ENCODE measurements around the gene ZSWIM6.

The ZSWIM6 gene

DNA sequence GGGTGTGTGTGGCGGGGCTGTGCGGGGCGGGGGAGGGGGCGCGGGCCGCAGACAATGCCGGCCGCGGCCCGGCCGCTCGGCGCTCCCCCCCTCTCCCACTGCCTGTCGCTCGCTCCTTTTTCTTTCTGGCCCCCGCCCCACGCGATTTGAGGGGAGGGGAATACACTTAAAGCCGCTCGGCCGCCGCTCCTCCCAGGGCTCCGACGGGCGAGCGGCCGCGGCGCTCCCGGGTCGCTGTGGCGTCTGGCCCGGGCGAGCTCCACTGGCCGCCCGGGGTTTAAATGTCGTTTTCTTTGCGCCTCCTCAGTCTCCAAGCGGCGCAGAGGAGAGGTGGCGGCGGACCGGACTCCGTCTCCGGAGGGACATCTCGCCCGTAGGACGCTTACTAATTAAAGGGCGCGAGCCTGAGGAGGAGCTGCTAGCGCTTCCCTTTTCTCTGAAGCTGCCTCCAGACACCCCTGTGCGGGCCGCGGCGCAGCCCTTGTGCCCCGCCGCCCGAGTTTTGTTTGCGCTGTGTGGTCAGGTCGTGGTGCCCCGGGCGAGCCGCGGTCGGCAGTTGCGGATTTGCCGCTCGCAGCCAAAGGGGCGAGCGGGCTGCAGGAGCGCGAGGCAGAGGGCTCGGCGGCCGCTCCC lies 1.4 kb downstream of the ZSWIM6 start:
- DNase-seq = peak; percentile 72

DNA sequence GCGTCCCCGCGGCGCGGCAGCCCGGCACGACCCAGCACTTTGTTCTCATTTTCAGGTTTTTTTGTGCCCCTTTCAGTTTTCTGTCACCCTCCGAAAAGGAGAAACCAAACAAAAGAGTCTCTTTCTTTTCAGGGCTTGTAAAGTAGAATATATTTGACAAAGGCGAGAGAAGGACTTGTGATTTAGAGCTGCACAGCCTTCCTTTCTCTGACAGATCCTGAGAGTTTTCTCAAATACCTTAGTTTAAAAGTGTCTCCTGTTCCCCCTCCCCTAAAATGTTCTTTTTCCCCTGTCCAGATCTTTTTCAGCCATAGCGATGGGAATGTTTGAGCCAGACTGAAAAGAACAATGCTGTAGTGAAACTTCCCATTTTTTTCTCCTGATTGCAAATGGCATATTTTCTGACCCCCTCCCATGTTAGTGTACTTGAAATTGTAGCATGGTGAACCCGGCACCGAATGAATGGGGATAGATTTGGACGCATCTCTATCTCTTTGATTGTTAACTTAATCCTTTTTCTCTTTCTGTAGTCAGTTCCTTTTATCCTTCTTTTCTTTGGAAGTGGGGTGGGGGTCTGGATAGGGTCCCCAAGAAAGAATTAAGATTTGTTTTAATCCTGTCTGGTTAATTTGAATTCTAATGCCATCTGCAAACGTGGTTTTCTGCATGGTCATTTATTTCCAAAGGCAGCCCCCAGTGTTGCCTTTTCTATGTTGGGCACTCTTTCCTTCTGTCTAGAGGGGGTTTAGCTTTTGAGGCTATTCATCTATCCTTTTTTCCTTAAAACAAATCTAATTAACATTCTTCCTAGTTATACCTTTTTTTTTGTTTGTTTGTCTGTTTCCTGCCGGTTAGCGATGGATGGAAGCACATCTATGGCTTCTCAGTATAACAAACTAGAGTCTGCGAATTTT lies 2.2 kb downstream of the ZSWIM6 start:
- peak; percentile 41 for DNase-seq

DNA sequence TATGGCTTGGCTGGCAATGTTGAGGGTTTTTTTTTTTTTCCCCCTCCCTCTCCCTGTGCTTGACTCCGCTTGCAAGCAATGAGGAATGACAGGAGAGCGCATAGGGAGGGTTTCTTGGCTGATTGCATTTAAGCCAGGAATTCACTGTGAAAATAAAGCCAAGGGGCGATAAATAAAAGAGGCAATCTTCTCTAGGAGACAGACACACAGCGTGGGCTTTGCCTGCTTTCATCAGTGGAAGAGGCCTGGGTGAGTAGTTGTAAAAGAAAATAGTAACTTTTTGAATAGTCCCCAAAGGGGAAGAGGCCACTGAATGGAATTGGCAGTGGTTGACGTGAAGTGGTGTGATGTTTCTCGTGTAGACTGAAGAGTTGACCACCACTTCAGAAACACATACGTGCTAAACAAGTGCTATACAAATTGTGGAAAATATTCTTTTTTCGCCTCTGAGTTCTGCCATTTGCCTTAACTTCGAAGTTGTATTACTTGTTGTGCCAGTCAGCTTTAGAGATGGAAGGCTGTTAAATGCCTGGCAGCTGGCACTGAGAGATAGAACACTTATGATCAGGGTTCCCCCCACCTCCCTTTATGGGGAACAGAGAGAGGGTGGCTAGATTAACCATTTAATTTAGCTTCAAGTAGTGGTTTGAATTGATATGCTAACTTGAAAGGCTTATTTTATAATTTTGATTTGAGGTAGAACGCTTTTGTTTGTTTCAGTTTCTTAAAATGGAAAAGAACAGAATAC lies 3.0 kb downstream of the ZSWIM6 start:
- peak; percentile 17 for DNase-seq

DNA sequence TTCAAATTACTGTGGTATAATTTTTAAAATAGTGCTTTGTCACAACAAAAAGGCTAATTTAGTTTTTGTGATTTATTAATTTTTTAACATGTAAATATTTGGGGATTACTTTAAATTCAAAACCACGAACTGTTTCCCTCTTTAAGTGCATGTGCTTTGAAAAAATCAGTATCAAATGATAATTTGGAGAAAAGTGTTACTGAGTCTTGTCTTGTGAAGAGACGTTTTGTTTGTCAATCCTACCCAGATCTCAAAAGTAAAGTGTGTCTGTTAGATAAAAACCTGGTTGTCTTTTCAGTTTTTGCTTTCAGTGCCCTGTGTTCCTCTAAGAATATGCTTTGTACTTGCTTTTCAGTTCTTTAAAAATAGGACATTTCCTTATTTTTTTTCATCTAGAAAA lies 7.7 kb downstream of the ZSWIM6 start:
- DNase-seq = peak; percentile 19

DNA sequence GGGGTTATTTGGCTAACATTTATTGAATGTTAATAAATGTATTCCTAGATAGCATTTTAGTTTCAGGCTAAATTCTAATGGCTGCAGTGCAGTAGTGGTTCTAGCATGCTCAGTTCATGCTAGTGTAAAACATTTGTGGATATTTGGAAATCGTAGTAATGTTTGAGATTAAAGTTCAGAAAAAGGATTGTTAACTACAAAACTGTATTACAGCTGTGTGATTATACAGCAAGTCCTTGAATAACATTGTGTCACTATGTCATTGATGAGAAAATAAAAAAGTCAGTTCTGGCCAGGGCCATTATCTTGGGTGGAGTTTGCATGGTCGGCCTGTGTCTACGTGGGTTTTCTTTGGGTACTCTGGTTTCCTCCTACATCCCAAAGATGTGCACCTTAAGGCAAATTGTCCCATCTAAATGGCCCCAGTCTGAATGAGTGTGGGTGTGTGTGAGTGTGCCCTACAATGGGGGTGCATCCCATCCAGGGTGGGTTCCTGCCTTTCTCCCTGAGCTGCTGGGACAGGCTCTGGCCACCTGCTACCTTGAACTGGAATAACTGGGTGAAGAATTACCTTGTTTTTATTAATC lies 8.8 kb downstream of the ZSWIM6 start:
- DNase-seq = no peak

DNA sequence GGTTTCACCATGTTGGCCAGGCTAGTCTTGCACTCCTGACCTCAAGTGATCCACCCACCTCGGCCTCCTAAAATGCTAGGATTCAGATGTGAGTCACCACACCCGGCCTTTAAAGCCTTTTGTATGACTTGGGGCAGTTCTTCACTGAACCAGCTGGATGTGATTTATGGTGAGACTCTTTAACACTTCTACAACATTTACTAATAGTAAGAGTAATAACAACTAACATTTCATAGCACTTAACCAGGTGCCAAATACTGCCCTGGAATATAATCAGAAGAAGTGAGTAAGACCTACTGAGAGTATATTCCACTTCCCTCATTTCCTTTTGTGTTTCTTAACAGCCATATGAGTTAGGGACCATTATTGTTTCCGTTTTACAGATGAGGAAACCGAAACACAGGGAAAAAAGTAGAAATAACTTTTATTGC lies 10.0 kb downstream of the ZSWIM6 start:
- DNase-seq = no peak

DNA sequence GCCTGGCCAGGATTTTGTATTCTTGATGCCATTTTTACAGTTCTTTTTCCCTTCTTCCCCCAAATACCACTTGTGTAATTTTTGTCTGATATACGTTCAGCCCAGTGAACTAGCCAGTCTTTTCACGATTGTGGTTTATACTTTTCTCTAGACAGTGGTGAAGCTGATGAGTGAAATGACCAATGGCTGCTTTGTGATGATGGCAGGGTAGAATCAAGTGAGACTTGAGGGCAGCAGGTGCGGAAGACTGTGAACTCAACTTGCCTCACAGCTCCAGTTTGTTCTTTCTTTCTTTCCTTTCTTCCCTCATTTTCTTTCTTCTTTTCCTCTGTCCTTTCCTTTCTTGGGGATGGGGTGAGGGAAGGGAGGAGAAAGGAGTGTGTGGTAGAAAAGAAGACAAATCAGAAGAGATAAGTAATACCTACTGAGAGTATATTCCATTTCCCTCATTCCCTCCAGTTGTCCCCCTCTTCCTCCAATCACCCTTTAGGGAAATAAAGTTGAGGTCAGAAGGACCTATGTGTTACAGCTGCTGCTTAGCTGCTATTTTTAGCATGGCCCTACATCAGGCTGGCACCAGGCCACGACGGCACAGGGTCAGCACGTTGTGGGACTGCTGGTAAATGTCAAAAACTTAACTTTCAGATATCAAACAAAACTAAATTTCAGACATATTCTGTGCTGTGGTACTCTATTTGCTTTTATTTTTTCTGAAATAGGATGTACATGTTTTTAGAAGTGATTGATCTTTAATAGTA lies 12.3 kb downstream of the ZSWIM6 start:
- DNase-seq = no peak

DNA sequence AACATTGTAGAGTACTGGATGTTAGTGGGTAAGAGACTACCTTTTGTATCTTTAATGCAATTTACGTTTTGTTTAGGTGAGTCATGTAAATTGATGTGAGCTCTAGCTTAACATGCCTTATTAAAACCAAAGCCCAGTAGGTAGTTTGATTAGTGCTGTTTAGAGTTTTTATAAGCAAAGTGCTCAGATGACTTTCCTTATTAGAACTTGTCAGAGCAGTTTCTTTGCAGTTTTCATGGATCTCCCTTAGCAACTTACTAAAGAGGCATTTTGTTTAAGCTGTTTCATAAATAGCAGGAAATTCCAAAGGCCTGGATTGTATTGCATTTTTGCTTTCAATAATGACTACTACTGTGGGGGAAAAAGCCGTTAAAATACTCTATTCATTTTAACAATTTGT lies 14.5 kb downstream of the ZSWIM6 start:
- DNase-seq = no peak

DNA sequence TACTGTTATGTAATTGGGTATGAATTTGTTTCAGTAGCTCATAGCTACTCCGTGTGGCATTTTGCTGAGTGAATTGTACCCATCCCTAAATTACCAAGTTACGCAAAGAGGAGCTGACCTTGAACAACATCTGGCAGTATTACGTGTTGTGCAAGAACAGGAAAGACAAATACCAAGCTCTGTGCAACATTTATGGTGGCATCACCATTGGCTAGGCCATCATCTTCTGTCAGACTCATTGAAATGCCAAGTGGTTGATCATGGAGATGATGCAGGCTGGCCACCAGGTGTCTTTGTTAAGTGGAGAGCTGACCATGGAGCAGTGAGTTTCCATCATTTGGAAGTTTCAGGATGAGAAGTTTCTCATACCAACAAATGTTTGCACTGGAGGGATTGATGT lies 15.0 kb downstream of the ZSWIM6 start:
- DNase-seq = no peak

DNA sequence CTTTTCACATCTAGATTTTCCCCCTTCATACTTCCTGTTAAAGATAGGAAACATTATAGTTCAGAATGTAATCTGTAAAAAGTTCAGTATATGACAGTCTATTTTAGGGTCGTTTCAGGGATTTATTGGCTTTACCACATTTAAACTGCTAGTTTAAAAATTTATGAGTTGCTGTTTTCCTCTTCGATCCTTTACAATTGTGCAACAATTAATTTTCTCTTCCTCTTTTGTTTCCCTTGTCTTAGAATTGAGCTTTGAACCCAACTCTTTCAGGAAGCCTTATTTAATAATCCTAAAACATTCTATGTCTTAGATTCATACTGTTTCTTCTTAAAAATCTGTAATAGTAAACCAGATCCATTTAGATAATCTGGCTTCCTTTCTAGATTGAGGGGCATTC lies 16.4 kb downstream of the ZSWIM6 start:
- DNase-seq = no peak

DNA sequence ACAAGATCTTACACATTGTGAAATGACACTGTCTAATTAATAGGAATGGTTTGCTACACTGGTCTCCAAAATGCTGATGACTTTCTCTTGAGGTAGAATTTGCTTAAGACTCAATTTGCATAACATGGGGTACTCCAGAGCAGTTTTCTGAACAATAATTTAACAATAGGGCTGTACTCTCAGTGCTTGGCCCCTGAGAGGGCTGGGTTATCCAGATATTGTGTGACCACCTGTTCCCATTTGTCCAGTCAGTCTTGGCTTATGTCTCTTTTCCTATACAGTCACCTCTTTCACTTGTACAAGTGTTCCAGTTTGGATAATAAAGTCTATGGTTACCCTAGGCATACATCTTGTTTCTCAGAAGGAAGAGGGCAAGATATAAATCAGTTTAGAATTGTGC lies 17.9 kb downstream of the ZSWIM6 start:
- DNase-seq = no peak

DNA sequence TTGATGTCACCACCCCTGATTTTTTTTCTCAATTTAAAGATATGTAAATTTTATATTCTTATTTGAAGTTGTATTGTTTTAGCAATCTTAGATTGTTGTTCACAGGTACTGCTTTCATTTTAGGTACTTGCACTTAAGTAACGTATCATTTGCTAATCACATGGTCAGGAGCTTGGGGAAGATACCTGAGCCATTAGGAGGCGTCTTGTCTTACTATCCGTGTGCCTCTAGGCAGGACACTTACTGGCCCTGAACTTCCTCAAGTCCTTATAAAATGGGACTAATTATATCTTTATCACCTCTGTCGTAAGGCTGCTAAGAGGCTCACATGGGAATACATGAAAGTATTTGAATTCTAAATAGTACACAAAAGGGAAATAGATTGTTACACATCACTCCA lies 18.5 kb downstream of the ZSWIM6 start:
- DNase-seq = no peak

DNA sequence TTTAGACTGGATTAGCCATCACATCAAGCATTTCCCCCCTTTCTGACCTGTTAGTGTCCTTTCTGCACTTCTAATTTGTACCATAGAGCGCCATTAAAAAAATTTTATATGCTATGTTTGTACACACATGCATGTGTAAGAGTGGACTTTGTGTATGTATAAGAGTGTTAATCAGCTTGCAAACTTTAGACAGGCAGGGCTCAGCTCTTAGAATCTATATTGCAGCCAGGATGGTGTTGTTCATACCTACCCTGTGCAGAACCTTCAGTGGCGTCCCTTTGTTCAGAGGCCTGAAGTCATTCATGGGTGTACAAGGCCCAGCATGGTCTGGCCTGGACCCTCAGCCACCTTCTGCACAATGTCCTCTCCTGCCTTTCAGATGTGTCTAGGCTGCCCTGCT lies 19.7 kb downstream of the ZSWIM6 start:
- no peak for DNase-seq

DNA sequence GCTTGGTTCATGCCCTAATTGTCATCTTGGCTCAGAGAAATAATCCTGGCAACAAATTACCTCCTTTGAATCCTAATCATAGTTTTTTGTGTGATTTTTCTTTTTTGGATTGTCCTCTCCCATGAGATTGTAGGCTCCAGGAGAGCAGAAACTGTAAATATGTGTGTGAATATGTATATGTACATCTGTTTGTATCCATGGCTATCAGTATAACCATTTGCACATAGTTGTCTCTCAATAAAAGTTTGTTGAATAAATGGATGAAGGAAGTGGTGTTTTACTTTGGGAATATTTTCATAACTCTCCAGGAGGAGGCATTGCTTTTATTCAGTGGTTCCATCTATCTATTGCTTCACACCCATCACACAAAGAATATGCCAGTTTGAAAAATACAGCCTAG lies 20.1 kb downstream of the ZSWIM6 start:
- no peak for DNase-seq

DNA sequence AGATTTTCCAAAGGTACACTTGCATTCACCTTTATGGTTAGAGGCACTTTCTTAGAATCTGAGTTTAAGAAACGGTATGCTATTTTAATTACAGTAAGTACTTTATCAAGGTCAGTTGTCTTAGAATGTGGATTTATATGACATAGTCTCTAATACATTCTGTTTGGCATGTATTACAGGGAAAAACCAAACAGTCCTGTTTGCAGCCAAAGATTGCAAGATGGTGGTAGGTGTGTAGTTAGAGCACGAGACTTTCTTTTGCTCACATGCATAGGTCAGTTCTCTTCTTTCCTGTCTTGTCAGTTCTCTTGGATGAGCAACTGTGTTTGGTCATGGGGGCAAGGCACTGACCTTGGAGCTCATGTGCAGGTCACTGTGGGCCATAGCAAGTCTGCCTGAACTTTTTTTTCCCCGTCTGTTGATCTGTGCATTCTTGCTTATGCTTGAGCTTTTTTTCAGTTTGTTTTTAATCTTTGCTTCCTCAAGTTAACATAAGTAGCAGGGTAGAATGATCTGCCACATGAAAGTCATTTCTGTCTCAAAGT lies 20.6 kb downstream of the ZSWIM6 start:
- DNase-seq = no peak

DNA sequence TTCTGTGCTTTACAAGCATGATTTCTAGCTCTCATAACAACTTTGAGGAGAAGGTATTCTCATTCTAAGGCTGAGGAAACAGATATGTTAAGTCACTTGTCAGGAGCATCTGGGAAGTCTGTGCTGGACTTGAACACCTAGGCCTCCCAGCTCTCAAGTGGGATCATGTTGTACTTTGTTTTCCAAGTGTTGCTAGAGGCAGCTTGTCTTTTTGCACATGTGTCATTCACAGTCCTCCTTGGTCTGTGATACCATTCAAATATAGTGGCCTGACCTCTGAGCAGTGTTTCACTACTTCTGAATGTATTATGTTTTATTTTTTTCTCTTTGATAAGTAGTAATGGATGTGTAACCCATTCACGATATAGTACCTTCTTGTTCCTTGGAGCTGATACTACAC lies 21.2 kb downstream of the ZSWIM6 start:
- DNase-seq = no peak

DNA sequence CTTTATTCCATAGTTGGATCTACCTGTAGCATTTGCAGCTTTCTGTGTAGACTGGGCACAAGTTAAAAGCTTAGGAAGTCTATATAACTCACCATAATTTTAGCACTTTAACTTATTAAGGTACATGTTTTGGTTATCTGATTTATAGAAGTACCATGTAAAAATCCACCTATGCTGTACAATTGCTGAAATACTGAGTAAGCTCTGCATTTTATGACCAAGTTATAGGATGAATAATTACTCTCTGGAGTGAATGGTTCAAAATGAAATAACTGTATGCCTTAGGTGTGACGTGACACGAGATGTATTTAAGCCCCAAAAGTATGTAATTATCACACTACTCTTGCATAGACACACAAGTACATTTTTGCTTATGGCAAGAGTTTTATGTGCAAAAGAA lies 22.1 kb downstream of the ZSWIM6 start:
- DNase-seq = no peak

DNA sequence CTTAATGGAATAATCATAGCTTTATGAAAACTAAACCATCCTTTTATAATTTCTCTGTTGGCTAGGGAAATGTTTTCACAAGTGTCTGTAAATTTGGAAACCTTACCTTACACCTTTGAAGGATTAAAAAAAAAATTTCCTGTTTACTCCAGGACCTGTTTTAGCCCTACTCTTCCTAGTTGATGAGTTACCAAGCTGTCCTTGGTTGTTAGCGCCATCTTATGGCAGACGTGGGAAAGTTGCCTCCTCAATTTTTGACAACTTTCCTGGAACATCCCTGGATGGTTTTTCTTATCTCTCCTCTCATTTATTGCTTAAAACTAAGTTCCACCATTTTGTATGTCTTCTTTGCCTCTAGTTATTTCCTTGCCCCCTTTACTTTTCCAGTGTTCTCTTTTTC lies 25.7 kb downstream of the ZSWIM6 start:
- peak; percentile 55 for DNase-seq

DNA sequence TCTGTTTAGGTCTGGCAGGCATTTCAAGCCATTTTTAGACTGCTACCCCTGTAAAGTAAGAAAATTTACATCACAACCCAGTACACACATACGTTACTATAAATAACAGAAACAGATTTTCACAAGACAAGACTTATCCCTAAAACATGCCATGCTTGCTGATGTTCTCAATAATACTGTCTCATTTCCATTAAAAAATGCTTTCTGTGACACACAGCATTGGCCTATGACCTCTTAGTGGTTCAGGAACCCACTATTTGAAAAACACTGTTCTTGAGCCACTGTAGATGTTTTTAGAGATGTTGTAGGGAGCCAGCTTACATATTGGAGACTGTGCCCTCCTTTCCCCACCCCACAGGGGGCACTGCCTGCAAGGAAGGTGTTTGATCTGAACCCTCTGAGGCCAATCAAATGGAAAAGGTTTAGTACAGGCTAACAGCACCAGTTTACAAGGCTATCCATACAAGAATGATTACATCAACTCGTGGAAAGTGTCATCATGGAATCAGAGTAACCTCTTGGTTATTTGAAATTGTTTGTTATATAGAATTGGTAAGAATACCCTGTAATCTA lies 30.8 kb downstream of the ZSWIM6 start:
- DNase-seq = peak; percentile 19

DNA sequence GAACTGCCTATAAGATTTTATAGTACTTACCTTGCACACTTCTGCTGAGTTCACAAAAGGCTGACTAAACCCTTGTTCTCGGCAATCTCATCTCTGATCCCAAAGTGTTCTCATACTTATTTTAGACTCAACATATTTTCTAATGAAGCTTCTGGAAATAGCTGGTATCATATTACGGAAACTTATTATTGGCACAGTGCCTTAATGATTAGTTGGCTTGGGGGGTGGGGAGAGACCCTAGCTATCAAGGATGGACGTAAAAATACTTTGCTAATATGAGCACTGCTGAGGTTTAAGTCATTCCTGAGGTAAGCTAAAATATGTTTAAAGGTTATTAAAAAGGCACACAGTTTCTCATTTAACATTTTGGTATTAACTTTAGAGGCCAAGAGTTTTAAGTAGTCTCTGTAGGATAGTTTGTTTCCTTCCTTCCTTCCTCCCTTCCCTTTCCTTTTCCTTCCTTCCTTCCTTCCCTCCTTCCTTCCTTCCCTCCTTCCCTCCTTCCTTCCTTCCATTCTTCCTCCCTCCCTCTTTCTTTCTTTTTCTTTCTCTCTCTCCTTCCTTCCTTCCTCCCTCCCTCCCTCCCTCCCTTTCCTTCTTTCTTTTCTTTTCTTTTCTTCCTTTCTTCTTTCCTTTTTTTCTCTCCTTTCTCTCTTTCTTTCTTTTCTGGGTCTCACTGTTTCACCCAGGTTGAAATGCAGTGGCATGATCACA lies 31.5 kb downstream of the ZSWIM6 start:
- no peak for DNase-seq
